ENCODE results near the gene RHBDF2.
A peak's percentile ranks its signal among the peaks of the same experiment; 100 is the strongest.

RHBDF2 gene

DNA sequence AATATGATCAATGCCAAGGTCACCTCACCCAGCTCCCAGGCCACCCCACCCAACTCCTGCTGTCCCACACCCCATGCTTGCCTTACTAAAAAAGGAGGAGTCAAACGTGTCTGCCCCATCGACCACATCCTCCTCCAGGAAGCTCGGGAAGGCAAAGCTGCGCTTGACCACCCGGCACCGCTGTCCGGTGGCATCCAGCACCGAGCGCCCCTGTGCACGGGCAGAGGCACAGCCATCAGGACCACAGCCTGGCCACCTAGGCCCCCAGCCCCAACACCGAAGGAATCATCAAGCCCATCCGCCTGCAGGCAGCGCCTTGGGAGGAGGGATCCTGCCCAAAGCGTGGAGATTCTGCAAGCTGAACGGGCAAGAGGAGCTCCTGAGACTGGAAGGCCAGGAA lies 23.6 kb downstream of the RHBDF2 start:
- DNase-seq = no peak

DNA sequence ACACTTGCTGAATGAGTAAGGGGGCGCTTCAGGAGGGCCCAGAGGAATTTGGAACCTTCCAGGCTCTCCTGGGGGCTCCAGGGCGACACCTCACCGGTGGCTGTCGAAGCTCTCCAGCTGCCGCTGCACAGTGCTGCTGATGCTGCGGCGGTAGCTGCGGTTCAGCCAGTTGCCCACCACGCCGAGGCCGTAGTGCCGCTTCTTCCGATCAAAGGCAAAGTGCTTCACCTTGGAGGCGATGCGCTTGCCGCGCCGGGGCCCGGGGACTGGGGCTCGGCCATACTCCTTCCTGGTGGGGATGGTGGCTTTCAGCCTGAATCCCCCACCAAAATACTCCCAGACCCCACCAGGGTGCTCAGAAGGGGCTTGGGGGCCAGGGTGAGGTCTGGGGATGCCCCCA lies 24.5 kb downstream of the RHBDF2 start:
- no peak for DNase-seq

DNA sequence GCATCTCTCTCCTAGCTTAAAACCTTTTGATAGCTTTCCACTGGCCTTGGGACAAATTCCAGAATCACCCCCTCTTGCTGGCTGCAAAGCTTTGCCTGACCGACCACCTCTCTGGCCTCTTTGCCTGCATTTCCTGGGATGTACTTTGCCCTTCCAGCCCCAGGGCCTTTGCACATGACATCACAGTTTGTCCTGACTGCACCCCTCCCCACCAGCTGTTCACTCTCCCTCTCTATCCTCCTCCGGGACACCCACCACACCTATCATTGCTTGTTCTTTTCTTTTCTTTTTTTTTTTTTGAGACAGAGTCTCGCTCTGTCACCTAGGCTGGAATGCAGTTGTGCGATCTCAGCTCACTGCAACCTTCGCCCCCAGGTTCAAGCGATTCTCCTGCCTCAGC lies 25.9 kb downstream of the RHBDF2 start:
- DNase-seq = no peak

DNA sequence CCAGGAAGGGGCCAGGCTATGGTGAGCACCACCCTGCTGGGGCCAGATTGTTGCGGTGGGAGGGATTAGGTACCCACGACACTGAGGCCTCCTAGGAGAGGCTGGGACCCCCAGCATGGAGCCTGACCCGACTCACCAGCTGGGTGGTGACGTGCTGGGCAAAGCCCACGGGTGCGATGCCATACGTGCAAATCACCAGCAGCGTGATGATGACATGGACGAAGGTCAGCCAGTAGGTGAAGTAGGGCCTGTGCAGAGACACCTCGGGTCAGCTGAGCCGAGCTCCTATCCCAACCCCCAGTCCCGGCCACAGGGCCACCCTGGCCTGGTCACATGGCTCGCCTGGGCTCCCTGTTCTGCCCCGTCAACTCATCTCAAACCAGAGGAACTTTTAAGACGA lies 26.3 kb downstream of the RHBDF2 start:
- no peak for DNase-seq

DNA sequence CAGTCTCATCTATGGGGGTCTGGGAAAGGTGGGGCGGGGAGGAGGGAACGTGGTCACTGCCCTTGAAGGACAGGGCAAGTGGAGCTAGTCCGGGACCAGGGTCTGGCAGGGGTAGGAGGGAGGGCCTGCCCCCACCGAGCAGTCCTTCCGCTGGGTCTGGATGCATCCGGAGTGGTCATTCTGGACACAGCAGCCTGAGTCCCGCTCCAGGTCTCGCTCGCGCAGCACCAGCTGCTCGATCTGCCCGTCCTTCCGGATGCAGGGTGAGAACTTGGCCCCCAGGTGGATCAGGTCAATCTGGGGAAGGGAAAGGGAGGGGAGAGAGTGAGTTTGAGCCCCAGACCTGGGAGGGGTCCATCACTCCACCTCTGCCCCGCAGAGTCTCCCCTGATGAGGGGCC lies 27.0 kb downstream of the RHBDF2 start:
- no peak for DNase-seq

DNA sequence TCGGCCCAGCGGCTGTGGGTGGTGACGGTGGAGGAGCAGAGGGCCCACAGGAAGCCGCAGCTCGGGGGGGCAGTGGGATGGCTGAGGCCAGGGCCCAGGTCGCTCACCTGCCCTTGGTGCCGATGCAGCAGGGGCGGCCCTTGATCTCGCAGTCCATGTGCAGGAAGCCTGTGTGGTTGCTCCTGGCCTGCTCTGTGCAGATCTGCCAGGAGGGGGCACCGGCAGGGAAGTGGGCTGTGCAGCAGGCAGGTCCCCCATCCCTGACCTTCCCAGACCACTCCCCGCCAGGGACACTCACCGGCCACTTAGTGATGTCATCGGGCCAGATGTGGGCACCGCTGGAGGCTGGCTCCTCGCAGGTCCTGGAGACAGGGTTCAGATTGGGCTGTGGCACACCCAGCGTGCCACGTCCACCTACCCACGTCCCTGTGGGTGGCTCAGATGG lies 27.7 kb downstream of the RHBDF2 start:
- DNase-seq = no peak

DNA sequence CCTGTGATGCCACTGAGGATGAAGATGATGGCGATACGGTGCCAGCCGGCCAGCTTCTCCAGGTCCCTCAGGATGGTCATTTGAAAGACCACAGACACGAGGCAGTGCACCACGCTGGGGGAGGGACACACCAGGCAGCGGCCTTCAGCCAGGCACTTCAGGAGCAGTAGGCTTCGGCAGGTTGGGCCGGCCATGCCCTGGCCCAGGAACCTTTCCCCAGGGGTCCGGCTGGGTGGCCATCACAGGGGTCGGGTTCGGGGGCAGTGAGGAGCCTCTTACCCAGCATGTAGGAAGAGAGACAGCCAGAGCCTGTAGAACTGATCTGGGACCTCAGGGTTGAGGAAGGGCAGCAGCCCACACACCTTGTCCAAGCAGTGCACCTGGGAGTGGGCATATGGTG lies 28.5 kb downstream of the RHBDF2 start:
- no peak for DNase-seq

DNA sequence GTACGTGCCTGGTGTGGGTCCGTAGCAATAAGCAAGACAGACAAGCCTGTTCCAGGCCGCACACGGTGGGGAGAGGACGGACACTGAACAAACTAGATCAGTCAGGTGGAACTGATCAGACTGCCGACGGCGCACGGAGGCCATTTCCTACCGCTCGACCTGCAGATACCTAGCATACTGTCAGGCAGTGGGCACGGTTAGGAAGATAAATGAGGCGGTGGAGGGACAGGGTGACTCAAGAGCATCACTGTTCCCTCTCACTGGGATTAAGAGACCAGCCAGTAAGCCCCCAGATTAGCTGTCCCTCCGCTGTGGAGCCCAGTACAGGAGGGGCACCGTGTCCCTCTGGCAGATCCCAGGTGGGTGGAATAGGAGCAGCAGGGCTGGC lies 29.0 kb downstream of the RHBDF2 start:
- no peak for DNase-seq

DNA sequence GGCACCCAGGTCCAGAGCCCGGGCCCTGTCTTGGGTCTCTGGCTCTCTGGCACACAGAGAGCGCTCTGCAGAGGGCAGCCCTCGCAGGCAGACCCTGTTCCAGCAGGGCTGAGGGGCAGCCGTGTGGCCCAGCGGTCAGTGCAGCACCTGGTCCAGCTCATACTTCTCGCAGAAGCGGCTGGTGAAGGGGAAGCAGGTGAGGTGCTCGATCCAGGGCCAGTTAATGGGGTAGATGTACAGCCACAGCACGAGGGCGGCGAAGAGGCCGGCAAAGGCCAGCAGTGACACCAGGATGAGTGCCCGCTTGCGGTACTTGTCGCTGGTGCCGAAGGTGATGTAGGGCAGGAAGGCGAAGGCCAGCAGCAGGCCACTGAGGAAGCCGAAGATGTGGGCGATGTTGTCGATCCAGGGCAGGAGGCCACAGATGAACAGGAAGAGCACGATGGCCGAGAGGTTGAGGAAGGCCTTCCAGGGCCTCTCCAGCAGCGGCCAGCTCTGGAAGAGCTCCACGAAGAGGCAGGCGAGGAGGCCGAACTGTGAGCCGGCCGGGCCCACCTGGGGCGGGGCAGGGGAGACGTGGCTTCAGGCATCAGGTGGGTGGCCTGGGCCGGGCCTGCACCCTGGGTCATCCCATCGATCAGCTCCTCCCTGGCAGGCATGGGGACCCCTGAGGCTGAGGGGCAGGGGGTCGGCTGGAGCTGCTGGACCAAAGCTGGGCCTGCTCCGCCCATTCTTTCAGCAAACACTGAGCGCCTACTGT lies 29.5 kb downstream of the RHBDF2 start:
- DNase-seq = no peak

DNA sequence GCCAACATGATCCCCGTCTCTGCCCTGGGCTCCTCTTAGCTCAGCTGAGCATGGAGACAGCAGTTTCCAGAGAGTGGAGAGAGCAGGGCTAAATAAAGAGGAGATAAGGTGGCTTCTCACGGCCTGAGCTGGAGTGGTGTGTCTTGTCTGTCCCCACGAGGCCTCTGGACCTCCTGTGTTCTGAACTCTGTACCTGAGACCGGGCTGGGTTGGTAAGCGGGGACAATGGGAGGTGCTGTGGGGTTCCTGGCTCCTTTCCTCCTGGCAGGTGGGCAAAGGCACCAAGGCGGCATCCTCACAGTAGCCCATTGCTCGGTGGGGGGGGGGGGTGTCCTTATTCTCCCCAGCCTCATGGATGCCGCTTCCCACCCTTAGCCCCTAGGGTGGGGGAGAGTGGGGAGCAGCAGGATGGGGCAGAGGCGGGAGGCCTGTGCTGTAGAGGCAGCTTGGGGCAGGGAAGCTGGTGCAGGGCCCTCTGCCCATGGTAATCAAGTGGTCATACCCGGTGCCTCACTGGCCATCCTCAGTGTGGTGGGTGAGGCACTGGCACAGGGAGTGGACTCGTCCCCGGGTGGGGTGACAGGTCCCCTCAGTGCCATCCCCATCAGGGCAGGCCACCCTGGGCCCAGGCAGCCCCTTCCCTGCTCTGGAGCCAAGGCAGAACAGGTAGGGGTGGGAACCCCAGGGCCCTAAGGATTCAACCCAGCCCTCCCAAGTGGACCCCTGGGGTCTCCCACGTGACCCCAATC lies 31.1 kb downstream of the RHBDF2 start:
- no peak for DNase-seq

DNA sequence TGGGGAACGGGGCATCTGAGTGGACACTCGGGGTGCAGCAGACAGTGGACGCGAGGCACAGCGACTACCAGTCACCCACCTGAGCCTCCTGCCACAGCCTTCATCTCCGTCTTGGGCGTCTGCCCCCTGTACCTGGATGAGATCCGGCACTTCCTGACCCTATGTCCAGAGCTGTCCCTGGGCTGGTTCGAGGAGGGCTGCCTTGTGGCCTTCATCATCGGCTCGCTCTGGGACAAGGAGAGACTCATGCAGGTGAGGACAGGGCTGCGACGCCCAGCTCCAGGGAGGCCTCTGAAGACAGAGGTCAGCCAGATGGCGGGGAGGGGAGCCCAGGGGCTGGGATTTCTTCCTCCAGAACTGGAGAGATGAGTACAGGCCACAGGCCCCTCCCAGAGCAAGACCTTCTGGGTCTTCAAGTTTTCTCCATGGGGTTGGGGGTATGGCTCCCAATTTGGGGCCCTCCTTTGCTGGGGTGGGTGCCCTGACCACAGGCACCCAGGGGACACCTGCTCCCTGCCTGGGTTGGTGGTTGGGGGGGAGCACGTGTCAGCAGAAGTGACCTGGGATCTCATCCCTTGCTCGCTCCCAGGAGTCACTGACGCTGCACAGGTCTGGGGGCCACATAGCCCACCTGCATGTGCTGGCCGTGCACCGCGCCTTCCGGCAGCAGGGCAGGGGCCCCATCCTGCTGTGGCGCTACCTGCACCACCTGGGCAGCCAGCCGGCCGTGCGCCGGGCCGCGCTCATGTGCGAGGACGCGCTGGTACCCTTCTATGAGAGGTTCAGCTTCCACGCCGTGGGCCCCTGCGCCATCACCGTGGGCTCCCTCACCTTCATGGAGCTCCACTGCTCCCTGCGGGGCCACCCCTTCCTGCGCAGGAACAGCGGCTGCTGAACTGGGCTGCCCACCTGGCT lies 31.9 kb downstream of the RHBDF2 start:
- DNase-seq = no peak

DNA sequence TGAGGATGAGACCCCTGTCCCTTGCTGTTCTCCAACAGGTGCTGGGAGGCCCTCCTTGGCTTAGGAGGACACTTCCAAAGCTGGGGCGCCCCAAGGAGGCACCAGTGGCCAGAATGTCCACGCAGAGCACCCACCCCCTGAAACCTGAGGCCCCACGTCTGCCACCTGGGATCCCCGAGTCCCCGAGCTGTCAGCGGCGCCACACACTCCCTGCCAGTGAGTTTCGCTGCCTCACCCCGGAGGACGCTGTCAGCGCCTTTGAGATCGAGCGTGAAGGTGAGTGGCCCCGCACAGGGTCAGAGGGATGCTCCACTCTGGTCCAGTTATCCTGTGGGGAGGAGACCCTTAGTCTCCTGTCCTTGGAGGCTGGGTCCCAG lies 32.6 kb downstream of the RHBDF2 start:
- no peak for DNase-seq

DNA sequence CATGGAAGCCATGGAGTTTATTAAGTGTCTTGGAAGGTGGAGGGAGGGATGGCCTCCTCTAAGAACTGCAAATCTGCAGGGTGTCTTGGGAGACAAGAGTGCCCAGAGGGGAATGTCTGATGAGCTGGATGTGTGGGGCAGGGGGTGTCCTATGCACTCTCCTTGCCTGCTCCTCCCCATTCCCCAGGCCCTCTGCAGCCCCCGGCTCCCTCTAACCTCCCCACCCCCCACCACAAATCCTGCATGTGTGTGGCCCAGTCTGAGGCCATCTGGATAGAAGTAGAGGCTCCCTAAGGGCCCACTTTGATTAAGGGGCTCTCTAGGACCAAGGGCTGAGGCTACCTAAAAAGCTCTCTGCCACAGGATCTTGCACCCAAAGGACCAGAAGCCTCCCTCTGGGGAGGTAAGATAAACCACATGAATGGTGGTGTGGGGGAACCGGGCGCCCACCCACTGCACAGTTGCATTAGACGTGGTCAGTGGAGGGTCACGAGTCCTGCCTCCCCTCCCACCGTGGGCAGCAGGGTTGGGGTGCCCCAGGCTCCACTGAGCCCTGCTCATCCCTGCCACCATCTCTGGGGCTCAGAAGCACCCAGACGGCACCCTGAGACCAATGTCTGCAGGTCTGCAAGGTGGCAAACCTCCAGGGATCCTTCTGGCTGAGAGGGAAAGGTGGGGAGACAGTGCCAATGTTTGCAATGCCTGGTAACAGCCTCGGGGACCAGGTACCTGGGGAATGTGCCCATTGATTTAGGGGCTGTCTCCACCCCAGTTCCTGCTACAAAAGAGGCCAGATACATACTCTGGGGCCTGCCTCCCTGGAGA lies 33.2 kb downstream of the RHBDF2 start:
- DNase-seq = no peak

DNA sequence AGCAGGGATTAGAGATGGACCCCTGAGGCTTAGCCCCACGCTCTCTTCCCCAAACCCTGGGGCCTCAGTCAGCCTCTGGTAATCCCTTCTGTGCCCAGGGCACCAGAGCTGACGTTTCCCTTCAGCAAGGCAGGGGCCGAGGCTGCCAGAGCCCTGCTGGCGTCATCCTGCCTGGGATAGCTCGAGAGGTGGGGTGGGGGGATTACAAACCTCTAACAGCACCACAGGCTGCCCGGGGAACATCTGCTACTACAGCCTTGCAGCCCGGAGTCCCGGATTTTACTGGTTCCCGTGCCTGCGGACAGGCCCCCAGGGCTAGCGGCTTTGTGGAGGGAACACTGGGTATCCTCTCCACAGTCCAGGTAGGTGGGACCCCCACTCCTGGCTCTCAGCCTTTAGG lies 33.9 kb downstream of the RHBDF2 start, which contains the start of gene AANAT:
TSS of gene AANAT (plus strand) at position 238 of the 400 bp plus-strand sequence. CDS start 1,144 bp downstream, outside the sequence.
- no peak for DNase-seq

DNA sequence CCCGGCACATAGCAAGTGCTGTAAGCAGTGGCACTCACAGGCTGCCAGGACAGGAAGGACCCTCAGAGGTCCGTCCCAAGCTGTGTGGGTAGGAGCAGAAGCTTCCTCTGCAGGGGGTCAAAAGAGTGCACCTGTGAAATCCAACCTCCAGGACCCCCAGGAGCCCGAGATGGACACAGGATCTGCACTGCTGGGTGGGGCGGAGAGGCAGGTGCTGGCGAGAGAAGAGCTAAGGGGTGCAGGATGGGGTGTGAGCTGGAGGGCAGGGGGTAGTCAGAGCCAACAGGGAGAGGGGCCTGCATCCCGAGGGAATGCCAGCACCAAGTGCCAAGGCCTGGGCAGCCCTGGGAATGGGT lies 34.5 kb downstream of the RHBDF2 start:
- DNase-seq = no peak

DNA sequence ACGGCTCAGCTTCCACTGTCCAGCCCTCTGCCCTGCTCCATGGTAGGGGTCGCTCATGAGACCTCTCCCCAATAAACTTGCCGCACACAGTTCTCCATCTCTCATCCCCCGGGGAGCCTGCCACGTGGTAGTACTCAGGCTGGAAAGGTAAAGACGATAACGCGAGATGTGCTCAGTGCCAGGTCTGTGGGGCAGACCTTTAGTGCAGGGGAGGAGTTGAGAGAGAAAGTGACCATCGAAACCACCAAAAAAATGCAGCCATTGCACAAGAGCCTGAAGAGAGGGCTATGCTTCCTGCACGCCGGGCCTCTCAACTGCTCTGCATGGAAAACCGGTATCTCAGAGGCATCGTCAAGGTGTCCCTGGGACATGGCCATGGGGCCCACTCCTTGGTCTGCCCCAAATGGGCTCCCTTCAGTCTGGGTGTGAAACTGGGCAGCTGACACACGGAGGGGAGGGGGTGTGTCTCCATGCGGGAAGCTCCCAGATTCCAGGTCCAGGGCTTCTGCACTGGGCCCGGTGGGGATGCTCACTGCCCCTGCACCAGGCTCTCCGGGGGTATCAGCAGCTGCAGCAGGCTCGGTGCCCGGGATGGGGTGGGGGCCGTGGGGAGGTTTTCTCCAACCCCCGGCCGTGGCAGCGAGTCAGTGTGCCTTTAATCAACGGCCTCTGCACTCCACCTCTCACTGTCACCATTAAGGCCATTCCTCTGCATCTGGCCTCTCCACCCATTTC lies 38.5 kb downstream of the RHBDF2 start:
- no peak for DNase-seq

DNA sequence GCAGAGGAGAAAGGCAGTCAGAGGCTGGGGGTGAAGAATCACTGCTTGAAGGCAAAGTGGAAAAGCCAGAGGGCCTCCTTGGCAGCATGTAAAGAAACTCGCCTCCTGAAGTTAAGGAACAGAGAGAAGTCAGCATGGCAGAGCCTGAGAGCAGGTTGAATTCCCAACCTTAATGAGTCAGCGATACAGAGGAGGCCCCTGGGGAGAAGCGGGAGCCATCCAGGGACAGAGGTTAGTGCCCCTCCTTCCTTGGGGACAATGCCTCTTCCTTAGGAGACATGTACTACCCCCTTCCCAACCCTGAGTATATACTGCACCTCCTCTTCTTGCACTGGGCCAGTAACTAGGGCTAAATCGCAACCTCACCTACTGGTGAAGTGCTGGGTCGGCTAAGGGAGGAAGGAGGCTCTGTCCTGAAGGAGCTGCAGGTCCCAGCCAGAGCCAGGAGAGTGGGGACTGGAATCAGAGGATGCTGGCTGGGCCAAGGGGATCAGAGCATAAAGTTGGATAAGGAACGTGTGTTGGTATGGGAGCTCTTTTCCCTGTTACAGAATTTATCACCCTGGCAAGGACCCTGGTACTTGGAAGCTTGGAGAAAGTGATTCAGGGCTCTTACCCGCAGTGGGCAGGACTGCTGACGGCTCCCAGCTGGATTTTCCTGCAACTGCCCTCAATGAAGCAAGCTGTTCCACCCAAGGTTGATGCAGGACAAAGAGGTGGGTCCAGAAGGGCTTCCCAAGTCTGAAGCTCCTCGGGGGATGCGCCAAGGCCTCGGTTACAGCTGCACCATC lies 39.3 kb downstream of the RHBDF2 start:
- DNase-seq = no peak

DNA sequence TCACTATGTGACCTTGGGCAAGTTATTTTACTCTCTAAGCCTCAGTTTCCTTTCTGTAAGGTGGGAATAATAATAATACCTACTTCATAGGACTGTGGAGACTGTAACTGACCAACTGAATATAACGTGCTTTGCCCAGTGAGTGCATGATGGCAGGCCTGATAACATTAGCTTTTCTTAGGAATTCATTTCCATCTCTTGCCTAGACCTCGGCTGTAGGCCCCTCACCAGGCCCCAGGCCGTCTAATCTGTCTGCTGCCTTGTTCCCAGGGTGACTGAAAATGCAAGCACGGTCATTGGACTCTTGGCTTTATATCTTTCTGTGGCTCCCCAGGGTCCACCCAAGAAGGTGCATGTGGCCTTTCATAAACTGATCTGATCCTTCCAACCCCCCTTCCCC lies 41.5 kb downstream of the RHBDF2 start:
- no peak for DNase-seq

DNA sequence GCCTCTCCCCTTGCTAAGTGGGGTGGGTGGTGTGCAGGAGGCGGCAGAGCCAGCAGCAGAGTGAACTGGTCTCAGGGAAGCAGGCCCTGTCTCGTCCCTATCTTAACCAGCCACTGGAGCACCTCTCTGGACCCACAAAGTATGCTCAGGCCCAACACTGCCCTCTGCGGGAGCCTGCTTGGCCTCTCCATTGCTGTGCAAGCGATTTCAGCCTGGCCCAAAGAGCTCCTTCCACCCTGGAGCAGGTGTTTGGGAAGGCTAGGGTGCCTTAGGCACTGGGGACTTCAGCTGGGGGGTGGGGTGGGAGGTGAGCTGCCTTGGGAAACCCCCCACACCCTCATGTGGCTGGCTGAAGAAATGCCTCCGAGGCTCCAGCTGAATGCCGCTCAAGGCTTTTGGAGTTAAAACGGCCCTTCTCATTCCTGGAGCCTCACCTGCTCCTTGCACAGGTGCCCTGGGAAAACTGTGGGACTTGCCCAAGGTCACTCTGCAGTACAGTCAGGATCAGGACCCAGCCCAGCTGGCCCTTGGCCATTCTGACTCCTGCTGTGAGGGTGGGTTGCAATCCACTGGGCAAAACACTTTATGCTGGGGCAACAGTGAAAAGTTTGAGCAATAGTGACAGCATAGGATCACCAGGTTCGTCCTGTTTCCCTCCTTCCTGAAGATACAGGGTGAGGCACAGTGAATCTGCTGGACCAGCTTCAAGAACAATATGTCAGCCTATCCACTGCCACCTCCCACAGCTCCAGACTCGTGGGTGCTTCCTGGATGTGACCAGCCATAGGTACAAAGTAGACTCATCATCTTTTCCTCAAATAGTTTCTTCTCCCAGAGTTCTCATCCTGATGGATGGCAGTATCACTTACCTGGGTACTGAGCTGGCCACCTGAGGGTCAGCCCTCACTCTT lies 42.4 kb downstream of the RHBDF2 start:
- peak; percentile 10 to 22 for DNase-seq

DNA sequence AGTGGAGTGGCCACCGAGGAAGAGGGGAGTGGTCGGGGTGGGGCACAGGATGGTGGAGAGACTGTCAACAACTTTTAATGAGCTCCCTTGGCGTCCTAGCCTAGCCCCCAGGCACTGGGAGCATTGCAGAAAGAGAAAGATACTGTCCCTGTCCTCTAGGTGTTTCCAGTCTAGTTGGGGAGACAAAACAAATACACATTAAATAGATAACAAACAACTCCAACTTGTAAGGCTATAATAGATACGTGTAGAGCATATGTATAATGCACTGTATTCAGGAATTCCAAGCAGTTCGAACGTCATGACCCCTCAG lies 47.8 kb downstream of the RHBDF2 start:
- DNase-seq = no peak
